Measurements from ENCODE around the gene TBC1D9B. TPM values are rescaled to one million over a fixed set of nuclear protein-coding genes. Genes with fewer than 3 reads are reported as not detected.
A peak's percentile ranks its signal among the peaks of the same experiment; 100 is the strongest.

Gene TBC1D9B
- total and polyA plus RNA-seq, 2 of the 13 experiments (the other 11 are each of a cell fraction or from before 2014, with no cell fraction given): 35.0 to 50.0 TPM

DNA sequence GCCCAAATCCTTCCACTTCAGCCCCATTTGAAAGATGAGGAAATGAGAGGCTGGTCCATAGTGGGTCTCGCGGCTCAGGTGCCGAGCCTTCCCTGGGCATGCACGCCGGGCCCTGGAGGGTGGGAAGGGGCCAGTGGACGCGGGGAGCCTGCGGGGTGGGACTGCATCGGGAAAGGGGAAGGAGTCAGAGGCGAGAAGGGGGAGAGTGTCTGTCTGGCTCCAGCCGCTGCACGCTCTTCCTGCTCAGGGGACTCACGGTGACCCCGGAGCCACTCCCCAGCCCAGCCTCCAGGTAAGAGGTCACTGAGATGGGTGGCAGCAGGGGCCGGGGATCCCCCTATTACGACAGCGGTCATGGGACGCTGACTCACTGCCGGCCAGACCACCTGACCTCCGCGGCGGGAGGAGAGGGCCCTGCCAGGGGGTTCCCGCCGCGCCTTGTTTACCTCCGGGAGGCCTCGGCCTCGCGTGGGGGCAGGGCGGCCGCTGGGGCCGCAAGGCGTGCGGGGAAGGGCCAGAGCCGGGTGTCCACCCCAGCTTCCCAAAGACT is 88.9 kb downstream of the TBC1D9B start (continued):
- TF ChIP-seq, protein P1, sequence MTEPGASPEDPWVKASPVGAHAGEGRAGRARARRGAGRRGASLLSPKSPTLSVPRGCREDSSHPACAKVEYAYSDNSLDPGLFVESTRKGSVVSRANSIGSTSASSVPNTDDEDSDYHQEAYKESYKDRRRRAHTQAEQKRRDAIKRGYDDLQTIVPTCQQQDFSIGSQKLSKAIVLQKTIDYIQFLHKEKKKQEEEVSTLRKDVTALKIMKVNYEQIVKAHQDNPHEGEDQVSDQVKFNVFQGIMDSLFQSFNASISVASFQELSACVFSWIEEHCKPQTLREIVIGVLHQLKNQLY (CRISPR knock-in tag; IDR thresholded peaks at IDR 0.05): peak; percentile 50; the same call in 1 of the 2 replicates
- peak; percentile 31; the same call in 1 of the 2 replicates for TF ChIP-seq TGIF2 (CRISPR knock-in tag; IDR thresholded peaks at IDR 0.05)
- TF ChIP-seq PCBP1 (IDR thresholded peaks at IDR 0.05; ENCODE audit: borderline replicate concordance, low read depth, low read length): peak; percentile 88; the same call in 1 of the 2 replicates
- peak; percentile 92 for TF ChIP-seq RBM39 (IDR thresholded peaks at IDR 0.05; ENCODE audit: low read depth, low read length, poor library complexity, severe bottlenecking)
- no peak for TF ChIP-seq ADNP (CRISPR knock-in tag; IDR thresholded peaks at IDR 0.05)
- TF ChIP-seq RARA (CRISPR knock-in tag; IDR thresholded peaks at IDR 0.05): peak; percentile 99
- TF ChIP-seq ZNF761 (CRISPR knock-in tag; conservative IDR thresholded peaks at IDR 0.05): peak; percentile 74
- TF ChIP-seq ZNF160 (CRISPR knock-in tag; IDR thresholded peaks at IDR 0.05): 0 out of 2 replicates have a peak, but pooled peaks have one; percentile 49
- TF ChIP-seq, protein P2, sequence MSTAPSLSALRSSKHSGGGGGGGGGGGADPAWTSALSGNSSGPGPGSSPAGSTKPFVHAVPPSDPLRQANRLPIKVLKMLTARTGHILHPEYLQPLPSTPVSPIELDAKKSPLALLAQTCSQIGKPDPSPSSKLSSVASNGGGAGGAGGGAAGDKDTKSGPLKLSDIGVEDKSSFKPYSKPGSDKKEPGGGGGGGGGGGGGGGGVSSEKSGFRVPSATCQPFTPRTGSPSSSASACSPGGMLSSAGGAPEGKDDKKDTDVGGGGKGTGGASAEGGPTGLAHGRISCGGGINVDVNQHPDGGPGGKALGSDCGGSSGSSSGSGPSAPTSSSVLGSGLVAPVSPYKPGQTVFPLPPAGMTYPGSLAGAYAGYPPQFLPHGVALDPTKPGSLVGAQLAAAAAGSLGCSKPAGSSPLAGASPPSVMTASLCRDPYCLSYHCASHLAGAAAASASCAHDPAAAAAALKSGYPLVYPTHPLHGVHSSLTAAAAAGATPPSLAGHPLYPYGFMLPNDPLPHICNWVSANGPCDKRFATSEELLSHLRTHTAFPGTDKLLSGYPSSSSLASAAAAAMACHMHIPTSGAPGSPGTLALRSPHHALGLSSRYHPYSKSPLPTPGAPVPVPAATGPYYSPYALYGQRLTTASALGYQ (CRISPR knock-in tag; IDR thresholded peaks at IDR 0.05): peak; percentile 85; the same call in 1 of the 2 replicates
- TF ChIP-seq POGZ (CRISPR knock-in tag; IDR thresholded peaks at IDR 0.05): no peak
- TF ChIP-seq KMT2A (CRISPR knock-in tag; IDR thresholded peaks at IDR 0.05): peak; percentile 54
- peak; percentile 68 for TF ChIP-seq BHLHE40 (IDR thresholded peaks at IDR 0.05; ENCODE audit: low read length)
- TF ChIP-seq, protein P3, sequence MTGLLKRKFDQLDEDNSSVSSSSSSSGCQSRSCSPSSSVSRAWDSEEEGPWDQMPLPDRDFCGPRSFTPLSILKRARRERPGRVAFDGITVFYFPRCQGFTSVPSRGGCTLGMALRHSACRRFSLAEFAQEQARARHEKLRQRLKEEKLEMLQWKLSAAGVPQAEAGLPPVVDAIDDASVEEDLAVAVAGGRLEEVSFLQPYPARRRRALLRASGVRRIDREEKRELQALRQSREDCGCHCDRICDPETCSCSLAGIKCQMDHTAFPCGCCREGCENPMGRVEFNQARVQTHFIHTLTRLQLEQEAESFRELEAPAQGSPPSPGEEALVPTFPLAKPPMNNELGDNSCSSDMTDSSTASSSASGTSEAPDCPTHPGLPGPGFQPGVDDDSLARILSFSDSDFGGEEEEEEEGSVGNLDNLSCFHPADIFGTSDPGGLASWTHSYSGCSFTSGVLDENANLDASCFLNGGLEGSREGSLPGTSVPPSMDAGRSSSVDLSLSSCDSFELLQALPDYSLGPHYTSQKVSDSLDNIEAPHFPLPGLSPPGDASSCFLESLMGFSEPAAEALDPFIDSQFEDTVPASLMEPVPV (CRISPR knock-in tag; IDR thresholded peaks at IDR 0.05): peak; percentile 85; the same call in 1 of the 2 replicates
- TF ChIP-seq SP5 (CRISPR knock-in tag; IDR thresholded peaks at IDR 0.05; ENCODE audit: borderline replicate concordance, low read depth): peak; percentile 85
- TF ChIP-seq ATF7-NPFF (CRISPR knock-in tag; IDR thresholded peaks at IDR 0.05; ENCODE audit: low read depth): no peak; the same call in 1 of the 2 replicates
- TF ChIP-seq NR3C1 (CRISPR knock-in tag; IDR thresholded peaks at IDR 0.05): no peak
- TF ChIP-seq KLF6 (CRISPR knock-in tag; IDR thresholded peaks at IDR 0.05): peak; percentile 63; the same call in 1 of the 2 replicates
- peak; percentile 87 for TF ChIP-seq GABPB1 (CRISPR knock-in tag; IDR thresholded peaks at IDR 0.05)
- peak; percentile 50; the same call in 1 of the 2 replicates for TF ChIP-seq ZNF616 (CRISPR knock-in tag; IDR thresholded peaks at IDR 0.05; ENCODE audit: low read depth)
- no peak for TF ChIP-seq NR1H2 (CRISPR knock-in tag; IDR thresholded peaks at IDR 0.05; ENCODE audit: borderline replicate concordance, low read depth)
- TF ChIP-seq, protein P4, sequence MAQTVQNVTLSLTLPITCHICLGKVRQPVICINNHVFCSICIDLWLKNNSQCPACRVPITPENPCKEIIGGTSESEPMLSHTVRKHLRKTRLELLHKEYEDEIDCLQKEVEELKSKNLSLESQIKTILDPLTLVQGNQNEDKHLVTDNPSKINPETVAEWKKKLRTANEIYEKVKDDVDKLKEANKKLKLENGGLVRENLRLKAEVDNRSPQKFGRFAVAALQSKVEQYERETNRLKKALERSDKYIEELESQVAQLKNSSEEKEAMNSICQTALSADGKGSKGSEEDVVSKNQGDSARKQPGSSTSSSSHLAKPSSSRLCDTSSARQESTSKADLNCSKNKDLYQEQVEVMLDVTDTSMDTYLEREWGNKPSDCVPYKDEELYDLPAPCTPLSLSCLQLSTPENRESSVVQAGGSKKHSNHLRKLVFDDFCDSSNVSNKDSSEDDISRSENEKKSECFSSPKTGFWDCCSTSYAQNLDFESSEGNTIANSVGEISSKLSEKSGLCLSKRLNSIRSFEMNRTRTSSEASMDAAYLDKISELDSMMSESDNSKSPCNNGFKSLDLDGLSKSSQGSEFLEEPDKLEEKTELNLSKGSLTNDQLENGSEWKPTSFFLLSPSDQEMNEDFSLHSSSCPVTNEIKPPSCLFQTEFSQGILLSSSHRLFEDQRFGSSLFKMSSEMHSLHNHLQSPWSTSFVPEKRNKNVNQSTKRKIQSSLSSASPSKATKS (CRISPR knock-in tag; IDR thresholded peaks at IDR 0.05): no peak; the same call in 1 of the 2 replicates

Data from HepG2 (cell line).